Fibroblast of upper back skin (primary cell): ENCODE data around the gene DPP6.

Experiments
- DNase-seq: peaks from one replicate; pipeline ENCODE4 v3.0.0-alpha.2; 2013

Gene DPP6

GRCh38 chr7:154783281-154783909, 731.2 kb downstream of the DPP6 start:
- no peak for DNase-seq

DNA sequence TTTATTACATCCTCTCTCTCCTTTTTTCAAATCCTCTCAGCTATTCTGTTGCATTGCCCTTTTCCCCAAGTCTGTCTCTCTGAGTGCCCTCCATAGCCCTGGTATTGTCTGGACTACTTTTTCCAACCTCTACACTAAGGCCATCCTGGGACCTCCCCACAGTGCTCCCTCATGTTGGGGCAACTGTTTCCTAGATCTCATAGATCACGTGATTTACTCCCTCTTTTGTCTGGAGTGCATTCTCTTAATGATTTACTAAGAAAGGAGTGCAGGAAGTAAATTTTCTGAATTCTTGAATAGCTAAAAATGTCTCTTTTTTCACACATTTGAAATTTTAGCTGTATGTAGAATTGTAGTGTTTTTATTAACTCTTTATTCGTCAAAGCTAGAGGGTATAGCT, 733.7 kb downstream of the DPP6 start:
- no peak for DNase-seq

GRCh38 chr7:154789404-154789803, 737.2 kb downstream of the DPP6 start:
- DNase-seq = no peak

DNA sequence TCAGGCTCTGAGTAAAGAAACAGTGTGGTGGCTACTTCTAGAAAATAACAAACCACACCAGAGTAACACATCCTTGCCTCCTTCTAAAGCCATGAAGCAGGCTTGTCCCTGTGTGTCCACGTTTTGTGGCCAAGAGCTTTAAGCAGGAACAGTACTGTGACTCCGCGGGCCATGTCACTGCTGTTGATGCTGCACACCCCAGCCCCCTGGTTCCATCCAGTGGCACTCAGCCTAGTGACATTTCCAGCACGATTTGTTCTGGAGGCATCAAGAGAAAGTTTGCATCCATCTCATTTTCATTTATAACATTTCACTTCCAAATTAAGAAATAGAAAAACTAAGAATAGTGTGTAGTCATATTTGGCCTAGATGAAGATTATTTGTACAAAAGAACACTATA, 739.4 kb downstream of the DPP6 start:
- no peak for DNase-seq

DNA sequence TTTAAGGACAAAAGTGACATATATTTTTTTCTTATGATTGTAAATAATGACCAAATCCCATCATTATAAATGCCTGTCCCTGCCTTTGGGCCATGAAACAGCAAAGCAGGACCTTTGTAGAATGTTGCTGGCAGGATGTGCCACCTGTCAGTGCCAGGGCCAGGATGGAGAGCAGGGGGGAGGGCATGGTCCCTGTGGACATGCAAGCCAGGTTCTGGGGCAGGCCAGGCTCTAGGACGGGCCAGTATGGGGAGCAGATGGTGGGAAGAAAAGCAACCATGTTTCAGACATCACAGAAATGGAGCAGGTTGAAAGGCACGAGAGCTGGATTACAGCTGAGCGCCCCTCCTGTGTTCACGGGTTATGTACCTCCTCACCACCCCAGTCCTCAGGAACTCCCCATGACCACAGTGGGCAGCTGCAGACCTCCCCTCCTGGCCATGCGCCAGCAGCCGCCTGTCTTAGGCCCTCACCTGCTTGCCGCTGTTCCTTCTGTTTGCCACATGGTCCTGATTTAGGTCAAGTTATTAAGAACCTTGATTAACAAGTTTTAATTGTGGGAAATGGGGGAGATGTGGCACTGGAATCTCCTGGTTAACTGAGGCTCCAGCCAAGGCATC, 740.3 kb downstream of the DPP6 start:
- no peak for DNase-seq

- no peak for DNase-seq
Observed at GRCh38 chr7:154794147-154794780, 742.1 kb downstream of the DPP6 start.

DNA sequence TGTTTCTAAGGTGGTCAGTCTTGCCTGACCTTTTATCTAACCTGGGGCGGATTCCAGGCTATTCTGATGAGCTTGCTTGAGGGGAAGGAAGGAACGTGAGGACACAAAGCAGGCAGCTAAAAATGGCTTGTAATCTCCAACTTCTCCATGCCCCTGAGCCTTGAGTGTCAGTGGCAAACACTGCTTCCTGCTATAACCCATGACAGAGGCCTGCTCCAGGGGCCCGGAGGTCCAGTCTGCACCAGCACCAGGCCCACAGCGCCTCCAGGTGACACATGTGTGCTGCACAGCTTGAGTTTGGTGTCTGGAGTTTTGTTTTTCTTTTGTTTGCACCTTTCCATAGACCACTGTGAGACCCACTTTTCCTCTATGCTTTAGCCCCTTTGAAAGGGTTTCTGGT, 742.8 kb downstream of the DPP6 start:
- DNase-seq = no peak

DNA sequence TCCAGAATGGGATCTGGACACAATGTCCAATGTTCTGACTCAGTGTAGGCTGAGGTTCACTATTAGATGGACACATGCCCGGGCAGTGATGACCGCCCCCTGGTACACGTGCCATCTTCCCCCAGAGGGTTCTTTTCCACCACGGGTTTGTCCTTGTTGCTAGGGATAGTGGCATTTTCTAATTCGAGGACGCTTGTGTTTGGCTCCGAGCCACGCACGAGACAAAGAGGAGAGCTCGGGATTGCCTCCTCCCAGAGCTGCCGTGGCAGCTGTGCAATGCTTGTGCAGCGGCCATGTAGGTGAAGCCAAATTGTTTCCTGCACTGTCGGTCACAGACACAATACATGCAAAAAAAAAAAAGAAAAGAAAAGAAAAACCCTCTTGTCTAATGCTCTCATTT, 743.2 kb downstream of the DPP6 start:
- DNase-seq = no peak

DNA sequence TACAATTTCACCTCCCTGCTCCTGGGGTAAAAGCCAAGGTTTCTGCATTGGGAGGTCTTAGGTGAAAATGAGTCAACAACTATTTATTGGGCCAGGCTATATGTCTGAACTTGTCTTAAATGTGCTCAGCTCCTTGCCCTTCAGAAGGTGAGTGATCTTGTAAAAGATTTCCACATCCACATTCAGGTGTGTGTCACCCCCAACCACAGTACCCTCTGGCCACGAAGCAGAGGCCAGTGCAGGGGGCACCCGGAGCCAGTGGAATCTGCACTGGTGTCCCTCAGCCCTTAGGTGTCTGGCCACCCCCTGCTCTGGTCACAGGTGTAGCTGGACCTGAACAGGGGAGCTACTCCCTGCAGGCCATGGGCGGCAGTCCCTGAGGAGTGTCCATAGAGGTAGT, 752.3 kb downstream of the DPP6 start:
- DNase-seq = no peak

DNA sequence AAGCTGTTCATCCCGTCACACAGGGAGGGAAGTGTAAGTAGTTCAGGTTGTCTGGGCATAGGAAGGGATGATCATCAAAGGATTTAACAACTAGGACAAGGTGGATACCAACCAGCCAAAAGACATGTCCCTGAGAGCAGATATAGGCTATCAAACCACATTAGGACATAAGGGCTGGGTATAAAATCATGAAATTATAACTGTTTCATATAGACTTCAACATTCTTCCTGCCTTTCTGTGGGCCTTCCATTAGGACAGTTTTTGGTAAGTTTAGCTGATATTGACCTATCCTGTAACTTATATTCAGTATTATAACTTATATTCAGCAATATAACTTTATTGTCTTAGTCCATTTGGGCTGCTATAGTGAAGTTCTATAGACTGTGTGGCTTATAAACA, 759.8 kb downstream of the DPP6 start:
- DNase-seq = no peak

DNA sequence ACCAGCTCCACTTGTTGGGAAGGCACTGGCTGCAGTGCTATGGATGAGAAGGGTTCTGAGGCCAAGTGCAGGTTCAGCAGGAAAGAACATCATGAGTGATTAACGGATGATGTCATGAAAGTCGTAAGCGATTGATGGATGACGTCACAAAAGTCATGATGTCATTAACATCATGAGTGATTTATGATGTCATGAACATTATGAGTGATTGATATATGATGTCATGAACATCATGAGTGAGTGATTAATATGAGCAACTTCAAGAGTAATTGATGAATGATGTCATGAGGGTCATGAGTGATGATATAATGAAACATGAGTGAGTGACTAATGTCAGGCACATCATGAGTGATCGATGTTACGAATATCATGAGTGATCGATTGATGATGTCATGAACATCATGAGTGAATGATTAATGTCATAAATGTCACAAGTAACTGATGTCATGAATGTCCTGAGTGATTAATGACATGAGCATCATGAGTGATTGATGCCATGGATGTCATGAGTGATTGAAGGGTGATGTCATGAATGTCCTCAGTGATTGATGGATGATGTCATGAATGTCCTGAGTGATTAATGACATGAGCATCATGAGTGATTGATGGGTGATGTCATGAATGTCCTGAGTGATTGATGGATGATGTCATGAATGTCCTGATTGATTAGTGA, 765.2 kb downstream of the DPP6 start:
- DNase-seq = no peak

DNA sequence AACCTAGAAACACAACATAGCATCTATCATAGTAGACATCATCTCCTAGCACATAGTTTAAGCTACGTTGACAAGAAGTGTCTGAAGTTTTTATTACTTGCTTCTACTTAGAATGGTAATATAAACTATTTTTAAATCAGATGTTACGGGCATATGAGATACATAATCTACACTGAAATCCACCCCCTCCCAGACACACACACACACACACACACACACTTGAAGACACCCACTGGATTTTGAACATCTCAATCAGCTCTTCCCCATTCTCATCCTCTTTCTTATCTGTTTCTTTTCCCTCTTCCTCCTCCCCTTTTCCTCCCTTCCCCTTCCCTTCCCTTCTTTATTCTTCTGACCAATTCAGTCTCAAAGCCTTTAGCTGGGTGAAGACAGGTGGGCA, 774.8 kb downstream of the DPP6 start:
- no peak for DNase-seq

GRCh38 chr7:154832557-154833138, 780.5 kb downstream of the DPP6 start:
- DNase-seq = no peak

DNA sequence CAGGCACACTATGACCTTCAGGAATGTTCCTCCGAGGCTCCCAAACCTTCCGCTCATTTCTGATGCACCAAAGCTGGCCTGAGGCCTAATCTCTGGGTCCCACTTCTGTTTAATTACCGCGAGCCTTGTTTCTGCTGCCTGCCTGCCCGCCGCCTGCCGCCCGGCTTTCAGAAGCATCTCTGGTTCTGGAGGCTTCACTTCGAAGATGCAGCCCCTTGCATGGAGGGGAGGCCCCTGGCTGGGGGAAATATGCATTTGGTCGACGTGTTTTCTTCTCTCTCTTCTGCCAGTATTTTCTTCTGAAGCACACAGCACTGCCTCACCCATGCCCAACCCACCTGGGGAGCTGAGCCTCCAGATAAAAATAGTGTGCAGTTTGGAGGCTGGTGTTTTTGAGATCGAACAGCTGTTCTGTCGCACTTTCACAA, 783.8 kb downstream of the DPP6 start:
- no peak for DNase-seq

GRCh38 chr7:154837087-154837486, 784.9 kb downstream of the DPP6 start:
- no peak for DNase-seq

DNA sequence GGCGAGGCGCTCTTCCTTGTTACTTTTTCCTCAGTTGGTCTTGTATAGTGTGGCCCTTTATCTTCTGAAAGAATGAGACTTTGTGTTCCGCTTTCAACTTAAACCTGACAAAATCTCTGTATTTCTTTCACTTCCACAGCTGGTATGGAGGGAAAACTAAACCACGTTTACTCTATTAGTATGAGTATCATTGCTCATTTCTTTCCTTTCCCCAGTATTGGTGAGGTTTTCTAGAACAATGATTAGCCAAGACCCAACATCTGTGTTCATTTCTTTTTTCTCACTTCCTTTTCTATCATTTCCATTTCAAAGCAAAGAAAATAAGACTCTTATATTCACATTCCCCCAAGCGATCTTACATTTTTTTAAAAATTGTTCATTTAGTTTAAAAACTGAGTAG, 785.4 kb downstream of the DPP6 start:
- no peak for DNase-seq

DNA sequence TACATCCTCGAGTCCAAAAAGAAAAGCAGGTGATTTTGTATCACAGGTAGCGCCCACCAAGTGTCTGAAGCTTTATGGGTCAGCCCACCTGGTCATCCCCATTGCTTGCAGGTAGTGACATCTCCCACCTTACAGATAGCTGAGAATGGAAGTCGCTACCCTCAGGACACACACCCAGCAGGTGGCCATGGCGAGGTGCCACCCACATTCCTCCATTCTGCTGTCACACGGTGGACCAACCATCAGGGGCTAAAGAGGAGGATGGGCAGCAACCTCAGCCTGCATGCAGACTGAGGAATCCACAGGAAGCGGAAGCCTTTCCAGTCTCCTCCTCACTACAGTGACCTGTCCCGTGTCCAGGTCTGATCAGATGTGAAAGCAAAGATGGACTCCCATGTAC, 787.9 kb downstream of the DPP6 start:
- no peak for DNase-seq

- DNase-seq = no peak
Observed at GRCh38 chr7:154841731-154842331, 789.6 kb downstream of the DPP6 start.

DNA sequence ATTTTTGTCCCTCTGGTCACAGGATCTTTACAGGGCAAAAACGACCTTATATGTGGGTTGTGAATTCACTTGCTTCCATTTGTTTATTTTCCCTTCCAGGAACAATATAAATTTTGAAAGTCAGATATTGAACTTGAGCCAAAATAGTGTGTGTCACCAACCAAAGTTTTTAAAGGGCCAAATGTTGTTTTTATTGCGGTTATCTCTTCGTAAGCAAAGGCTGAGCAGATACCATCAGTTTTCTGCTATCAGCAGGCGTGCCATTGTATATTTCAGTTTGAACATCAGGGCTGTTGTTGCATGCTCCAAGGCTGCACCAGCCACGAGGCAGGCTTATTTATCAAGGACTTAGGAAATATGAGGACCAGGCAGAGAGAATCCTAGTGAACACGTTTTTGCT, 790.4 kb downstream of the DPP6 start:
- no peak for DNase-seq

GRCh38 chr7:154843670-154844237, 791.6 kb downstream of the DPP6 start:
- DNase-seq = no peak

DNA sequence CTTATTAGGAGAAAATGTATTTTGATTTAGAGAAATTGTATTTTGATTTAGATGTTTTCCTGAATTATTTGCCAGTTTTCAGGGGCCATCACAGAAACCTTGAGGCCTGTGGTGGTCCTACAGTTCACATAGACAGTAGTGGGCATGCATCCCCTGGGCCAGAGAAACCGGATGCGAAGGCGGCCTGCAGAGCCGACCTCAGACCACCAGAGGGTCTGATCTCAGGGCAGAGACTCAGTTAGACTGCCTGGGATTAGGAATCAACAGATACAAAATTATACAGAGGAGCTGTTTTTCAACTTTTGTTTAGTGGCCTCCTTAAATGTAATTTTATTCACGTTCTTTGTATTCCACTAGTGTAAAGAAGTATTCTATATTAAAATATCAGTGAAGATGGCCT, 792.3 kb downstream of the DPP6 start:
- no peak for DNase-seq

DNA sequence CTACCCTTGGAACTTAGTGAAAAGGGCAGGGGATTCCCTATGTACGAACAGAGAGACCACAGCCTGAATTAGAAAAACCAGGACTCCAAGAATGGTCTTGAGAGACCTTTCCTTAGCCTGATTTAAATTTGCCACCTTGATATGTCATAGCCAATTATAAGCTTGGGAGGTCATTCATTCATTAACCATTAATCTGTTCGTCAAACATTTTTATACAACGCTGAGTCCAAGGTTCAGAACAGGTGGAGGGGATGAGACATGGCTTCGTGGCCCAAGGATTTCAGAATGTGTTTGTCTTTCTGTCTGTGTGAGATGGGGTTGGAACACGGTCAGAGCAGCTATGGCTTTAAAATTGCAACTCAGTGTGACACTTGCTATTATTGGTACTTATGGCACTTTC, 792.8 kb downstream of the DPP6 start:
- no peak for DNase-seq

DNA sequence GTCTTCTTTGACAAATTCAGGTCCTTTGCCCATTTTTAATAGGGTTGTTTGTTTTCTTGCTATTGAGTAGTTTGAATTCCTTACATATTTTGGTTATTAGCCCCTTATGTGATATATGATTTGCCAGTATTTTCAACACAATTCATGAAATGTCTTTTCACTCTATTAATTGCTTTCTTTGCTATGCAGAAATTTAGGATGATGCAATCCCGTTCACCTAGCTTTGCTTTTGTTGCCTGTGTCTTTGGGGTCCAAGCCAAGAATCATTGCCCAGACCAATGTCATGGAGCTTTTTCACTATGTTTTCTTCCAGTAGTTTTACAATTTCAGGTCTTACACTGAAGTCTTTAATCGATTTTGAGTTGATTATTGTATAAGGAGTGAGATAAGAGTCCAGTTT, 796.3 kb downstream of the DPP6 start:
- DNase-seq = no peak
